B cell (primary cell): ENCODE data around the gene CDC5L. TPM values are rescaled to one million over a fixed set of nuclear protein-coding genes. Genes with fewer than 3 reads are reported as not detected.

Experiments used
- ATAC-seq: fragments of 200-7000 bp; cut with Tn5 transposase; one replicate; pipeline ENCODE4 v1.10.0; 2021; ENCODE audit warnings: low read depth, mild to moderate bottlenecking, moderate number of reproducible peaks, moderate library complexity
- CTCF ChIA-PET: fragments of 350-600 bp; sonication (Branson Sonifier 250); formaldehyde crosslinking; loops from one replicate; lab custom pipeline; 2021; ENCODE audit warnings: antibody characterized with exemption, inconsistent platforms; lab: Charles Lee
- POLR2A ChIA-PET: fragments of 350-600 bp; sonication (Branson Sonifier 250); formaldehyde crosslinking; loops from one replicate; lab custom pipeline; 2021; ENCODE audit warnings: antibody characterized with exemption; lab: Charles Lee
- DNase-seq: peaks from one replicate; pipeline ENCODE4 v3.0.0; 2013
- H2AFZ ChIP-seq: 2 replicates; pipeline ENCODE4 v1.6.1; 2012; ENCODE audit warnings: mild to moderate bottlenecking, low read depth, low read length; ENCODE audit not compliant: insufficient read depth, poor library complexity, severe bottlenecking
- H3K27ac ChIP-seq, 2 donors: 1 replicate in 1 of 2; 2 replicates in 1 of 2; pipeline ENCODE4 v1.5.1; 2012 to 2013; ENCODE audit warnings: low read length in 2 of 2, mild to moderate bottlenecking in 2 of 2, moderate library complexity in 1 of 2
- H3K27me3 ChIP-seq, 4 experiments: fragments of 200-600 bp in 1 of 4; sonication (generic) in 1 of 4; replicated peaks in 1 of 4; 1 replicate in 2 of 4; 2 replicates in 2 of 4; pipeline versions ENCODE4 v1.6.1 to v1.7.0; 2013 to 2016; ENCODE audit warnings: low read length in 3 of 4, mild to moderate bottlenecking in 2 of 4, mixed read lengths in 1 of 4, moderate library complexity in 1 of 4; ENCODE audit not compliant: insufficient read depth in 4 of 4, control insufficient read depth in 3 of 4; ENCODE audit errors: control extremely low read depth in 1 of 4
- H3K36me3 ChIP-seq, 2 experiments: replicated peaks in 1 of 2; 1 replicate in 1 of 2; 2 replicates in 1 of 2; pipeline versions ENCODE4 v1.6.1 to v1.7.1; 2013; ENCODE audit warnings: low read length in 1 of 2; ENCODE audit not compliant: insufficient read depth in 2 of 2, control insufficient read depth in 1 of 2; ENCODE audit errors: control extremely low read depth in 1 of 2, extremely low read depth in 1 of 2
- H3K4me1 ChIP-seq, 2 donors: fragments of 200-600 bp in 1 of 2; sonication (generic) in 1 of 2; 1 replicate in 1 of 2; 2 replicates in 1 of 2; pipeline versions ENCODE4 v1.5.1 to v1.6.1; 2013 to 2017; ENCODE audit warnings: low read length in 2 of 2; ENCODE audit not compliant: control insufficient read depth in 2 of 2, insufficient read depth in 2 of 2
- H3K4me2 ChIP-seq: replicated peaks from 2 replicates; pipeline ENCODE3; 2012; ENCODE audit warnings: mild to moderate bottlenecking, low read depth, low read length; ENCODE audit not compliant: poor library complexity, severe bottlenecking
- H3K4me3 ChIP-seq, 5 experiments: fragments of 200-600 bp in 1 of 5; sonication (generic) in 1 of 5; 1 replicate in 3 of 5; 2 replicates in 2 of 5; pipeline versions ENCODE4 v1.5.1 to v1.7.0; 2011 to 2016; ENCODE audit warnings: low read length in 4 of 5, mild to moderate bottlenecking in 4 of 5, low read depth in 2 of 5, control low read depth in 1 of 5, moderate library complexity in 1 of 5; ENCODE audit not compliant: insufficient read depth in 1 of 5; ENCODE audit errors: control extremely low read depth in 1 of 5, extremely low read depth in 1 of 5
- H3K79me2 ChIP-seq: fragments of 200-600 bp; sonication (generic); one replicate; pipeline ENCODE4 v1.6.0; 2016; ENCODE audit warnings: low read length; ENCODE audit not compliant: control insufficient read depth, insufficient read depth
- H3K9ac ChIP-seq: fragments of 200-600 bp; sonication (generic); 2 replicates; pipeline ENCODE4 v1.6.1; 2017; ENCODE audit warnings: mild to moderate bottlenecking, low read length, moderate library complexity
- H3K9me3 ChIP-seq, 3 donors: one replicate each; pipeline versions ENCODE4 v1.6.1 to v1.7.1; 2013; ENCODE audit warnings: low read length in 2 of 3; ENCODE audit not compliant: control insufficient read depth in 2 of 3, insufficient read depth in 1 of 3; ENCODE audit errors: control extremely low read depth in 1 of 3
- H4K20me1 ChIP-seq: 2 replicates; pipeline ENCODE4 v1.6.0; 2012; ENCODE audit warnings: mild to moderate bottlenecking, low read length; ENCODE audit not compliant: insufficient read depth, control insufficient read depth, poor library complexity, severe bottlenecking
- H3K27ac Mint-ChIP-seq: one replicate; pipeline ENCODE4 v1.8.0; 2021; ENCODE audit warnings: mixed read lengths
- H3K27me3 Mint-ChIP-seq: one replicate; pipeline ENCODE4 v1.8.0; 2021; ENCODE audit warnings: mixed read lengths
- H3K4me1 Mint-ChIP-seq: one replicate; pipeline ENCODE4 v1.8.0; 2021; ENCODE audit warnings: mixed read lengths
- H3K4me3 Mint-ChIP-seq: one replicate; pipeline ENCODE4 v1.8.0; 2021; ENCODE audit warnings: mixed read lengths
- H3K9me3 Mint-ChIP-seq: one replicate; pipeline ENCODE4 v1.8.0; 2022; ENCODE audit warnings: mixed read lengths; ENCODE audit not compliant: insufficient read depth
- CTCF ChIP-seq: fragments of 200-600 bp; IDR thresholded peaks from one replicate; pipeline ENCODE4 v1.8.0; 2022; ENCODE audit warnings: antibody characterized with exemption, mild to moderate bottlenecking
- EZH2 ChIP-seq: IDR thresholded peaks from 2 replicates; pipeline ENCODE4 v1.6.1; 2012; ENCODE audit warnings: borderline replicate concordance, low read depth, mild to moderate bottlenecking, moderate library complexity, low read length; ENCODE audit not compliant: insufficient read depth, poor library complexity, severe bottlenecking
- WGBS: methylation state at CpG from one replicate; pipeline ENCODE4 v1.1.5; 2013; ENCODE audit warnings: missing lambda C conversion rate; ENCODE audit not compliant: insufficient coverage; 5-methylcytosine and 5-hydroxymethylcytosine counted together
- intact Hi-C: fragments of 100-400 bp; cut with micrococcal nuclease; formaldehyde crosslinking; loops from one replicate; pipeline ENCODE4 v1.10.0; 2022
- polyA plus RNA-seq: library from polyadenylated mRNA; depleted of rRNA; stranded (reverse); fragments of >200 nt; gene quantifications from 2 replicates; pipeline ENCODE4 v1.2.3, GENCODE V29; 2012
- total RNA-seq, 2 donors: library from RNA; stranded (reverse); fragments of 120-200 nt in 1 of 2; gene quantifications; 1 replicate in 1 of 2; 2 replicates in 1 of 2; pipeline versions ENCODE4 v1.2.3 to v1.2.4, GENCODE V29; 2013 to 2022

The CDC5L gene
- total and polyA plus RNA-seq, 2 donors (not counting 1 experiment from before 2014, with no cell fraction given): 4.1 to 22.2 TPM

GRCh38 chr6:44425951-44426350 is 38.4 kb downstream of the CDC5L start:
- WGBS: 96% methylated on average over 4 of the region's 6 CpGs
- Histone ChIP-seq H2AFZ (no peak overlapping the region), H3K9me3 (no peaks in the 10 kb centered on the region), H4K20me1 (peaks cover 4% of the 10 kb centered on the region), H3K4me2 (no peak overlapping the region), H3K9ac (no peak overlapping the region), H3K4me1 (no peaks in the 10 kb centered on the region), H3K36me3 (peaks cover 40 to 79% of the 10 kb centered on the region in 2 experiments), H3K27ac (no peak overlapping the region), H3K79me2 (peaks cover 12% of the 10 kb centered on the region), H3K4me3 (no peak overlapping the region), H3K27me3 (no peaks in the 10 kb centered on the region)
- no peak overlapping the region for H3K27ac Mint-ChIP-seq
- no peak overlapping the region for H3K4me3 Mint-ChIP-seq
- no peak for DNase-seq
- ChIA-PET CTCF (interaction anchor here (0.6 kb wide), 1 partner anchor 44 kb away, joined by 4 read pairs; no protein-coding TSS in a partner anchor), POLR2A (no interaction called here)
- ATAC-seq: no peak
- no peak for TF ChIP-seq CTCF
- no peak for TF ChIP-seq EZH2
- H3K4me1 Mint-ChIP-seq: no peaks in the 10 kb centered on the region
- H3K27me3 Mint-ChIP-seq: no peaks in the 10 kb centered on the region
- no peaks in the 10 kb centered on the region for H3K9me3 Mint-ChIP-seq
- intact Hi-C loops: no loop called here

- DNase-seq (no peak), ATAC-seq (no peak)
- Mint-ChIP-seq H3K4me3 (no peak overlapping the region), H3K27ac (no peak overlapping the region), H3K9me3 (no peaks in the 10 kb centered on the region), H3K27me3 (no peaks in the 10 kb centered on the region), H3K4me1 (no peaks in the 10 kb centered on the region)
- Histone ChIP-seq H2AFZ (no peak overlapping the region), H3K36me3 (peaks cover 32 to 66% of the 10 kb centered on the region in 2 experiments), H3K9me3 (no peaks in the 10 kb centered on the region), H4K20me1 (no peaks in the 10 kb centered on the region), H3K9ac (no peak overlapping the region), H3K4me3 (no peak overlapping the region), H3K27me3 (no peaks in the 10 kb centered on the region), H3K79me2 (peaks cover 14% of the 10 kb centered on the region), H3K4me2 (no peak overlapping the region), H3K27ac (no peak overlapping the region), H3K4me1 (no peaks in the 10 kb centered on the region)
- 100% methylated on average over 2 of the region's 3 CpGs for WGBS
- POLR2A ChIA-PET: interaction anchor here (0.6 kb wide), 1 partner anchor 1003 kb away, joined by 3 read pairs; no protein-coding TSS in a partner anchor
- TF ChIP-seq EZH2 (no peak), CTCF (no peak)
- intact Hi-C loops: no loop called here
- CTCF ChIA-PET: interaction anchor here (0.6 to 1.3 kb wide), 2 partner anchors 21 to 58 kb away, joined by 3 to 4 read pairs; no protein-coding TSS in a partner anchor
Observed at GRCh38 chr6:44428682-44429081, 41.2 kb downstream of the CDC5L start.
